GM10248 (cell line): ENCODE data around the gene MYO1H.
"Not testable (repeated sequence)": the region's sequence is repeated elsewhere in the genome, so short reads cannot be mapped to it uniquely, and the experiment has no call there.

ENCODE experiments used
- CTCF ChIA-PET: fragments of 300-600 bp; sonication (Branson Sonifier 250); formaldehyde crosslinking; extraction: SDS; loops from one replicate; lab custom pipeline; 2021; ENCODE audit warnings: antibody characterized with exemption; lab: Yijun Ruan, JAX
- POLR2A ChIA-PET: fragments of 350-650 bp; sonication (Branson Sonifier 250); formaldehyde crosslinking; extraction: SDS; loops from one replicate; lab custom pipeline; 2020; ENCODE audit warnings: antibody characterized with exemption; lab: Yijun Ruan, JAX
- DNase-seq: peaks from one replicate; pipeline ENCODE4 v3.0.0; 2012; ENCODE audit errors: extremely low spot score
- CTCF ChIP-seq: IDR thresholded peaks from 2 replicates; pipeline ENCODE4 v1.5.1; 2012; ENCODE audit warnings: mild to moderate bottlenecking, low read depth; ENCODE audit errors: extremely low read depth, missing control alignments, control extremely low read depth

MYO1H gene

GRCh38 chr12:109473006-109473405 is 125.3 kb downstream of the MYO1H start:
- ChIA-PET CTCF (interaction anchor here (1.2 to 2.4 kb wide), 3 partner anchors 18 to 46 kb away, joined by 3 to 8 read pairs (median 3); no protein-coding TSS in a partner anchor), POLR2A (no interaction called here)
- TF ChIP-seq CTCF, result no peak
- no peak for DNase-seq

- POLR2A ChIA-PET, DNase-seq: not testable (repeated sequence)
- CTCF ChIA-PET, result interaction anchor here (1.1 to 2.4 kb wide), 4 partner anchors 18 to 372 kb away, joined by 3 to 8 read pairs (median 3); no protein-coding TSS in a partner anchor
Measured at GRCh38 chr12:109473526-109474270, 126.0 kb downstream of the MYO1H start.

- CTCF ChIA-PET, result interaction anchor here (1.8 kb wide), 1 partner anchor 47 kb away, joined by 6 read pairs; no protein-coding TSS in a partner anchor
- no peak for DNase-seq
- TF ChIP-seq CTCF, result no peak
Measured at GRCh38 chr12:109475121-109475520, 127.4 kb downstream of the MYO1H start.

GRCh38 chr12:109475993-109476806 is 128.5 kb downstream of the MYO1H start:
- no peak for TF ChIP-seq CTCF
- DNase-seq, result no peak
- ChIA-PET CTCF (interaction anchor here (0.7 to 1.8 kb wide), 3 partner anchors 23 to 121 kb away, joined by 3 to 6 read pairs (median 3); no protein-coding TSS in a partner anchor), POLR2A (no interaction called here)

More at GRCh38 chr12:109475121-109475520, 127.4 kb downstream of the MYO1H start:
- POLR2A ChIA-PET, result no interaction called here

- no peak for TF ChIP-seq CTCF
- ChIA-PET POLR2A (interaction anchor here (0.6 kb wide), 1 partner anchor 1207 kb away, joined by 3 read pairs; no protein-coding TSS in a partner anchor), CTCF (interaction anchor here (0.7 to 1.8 kb wide), 4 partner anchors 17 to 121 kb away, joined by 3 to 6 read pairs (median 4); no protein-coding TSS in a partner anchor)
- DNase-seq, result no peak
Measured at GRCh38 chr12:109476807-109477184, 129.1 kb downstream of the MYO1H start.

- no peak for TF ChIP-seq CTCF
- ChIA-PET CTCF (interaction anchor here (0.7 to 1.1 kb wide), 4 partner anchors 11 to 120 kb away, joined by 3 to 4 read pairs (median 3); no protein-coding TSS in a partner anchor), POLR2A (interaction anchor here (0.6 kb wide), 1 partner anchor 1208 kb away, joined by 3 read pairs; no protein-coding TSS in a partner anchor)
- peak; percentile 94 for DNase-seq
Measured at GRCh38 chr12:109477185-109477962, 129.7 kb downstream of the MYO1H start, which contains the start of the genes KCTD10 and UBE3B. Gene KCTD10, minus strand, starts transcription at chr12:109477300. Its CDS starts 38 bp downstream, at chr12:109477262. Gene UBE3B, plus strand, starts transcription at chr12:109477634. Its CDS starts 5,918 bp downstream, at chr12:109483552.
